AG09309 (cell line): Measurements from ENCODE around the gene ZMYND15.
"Not testable (repeated sequence)": the region's sequence is repeated elsewhere in the genome, so short reads cannot be mapped to it uniquely, and the experiment has no call there.

Experiments used
- DNase-seq: peaks from one replicate; pipeline ENCODE4 v3.0.0-alpha.2; 2010; ENCODE audit warnings: low read depth
- H3K4me3 ChIP-seq: 2 replicates; pipeline ENCODE4 v1.5.1; 2011; ENCODE audit warnings: mild to moderate bottlenecking, low read depth, low read length, moderate library complexity; ENCODE audit not compliant: control insufficient read depth
- CTCF ChIP-seq: IDR thresholded peaks from 2 replicates; pipeline ENCODE4 v1.5.1; 2011; ENCODE audit warnings: mild to moderate bottlenecking, low read depth, low read length, inconsistent platforms; ENCODE audit not compliant: insufficient read depth, control insufficient read depth; ENCODE audit errors: missing control alignments

Gene ZMYND15

GRCh38 chr17:4703330-4703691 is 36.3 kb upstream of the ZMYND15 start:
- TF ChIP-seq CTCF: no peak
- no peak for DNase-seq
- H3K4me3 ChIP-seq: peak overlapping the region; percentile 99

GRCh38 chr17:4704574-4704907 is 35.1 kb upstream of the ZMYND15 start:
- H3K4me3 ChIP-seq: peak overlapping the region; percentile 99
- DNase-seq: not testable (repeated sequence)

- no peak for TF ChIP-seq CTCF
- H3K4me3 ChIP-seq: no peak overlapping the region
Observed at GRCh38 chr17:4704991-4705390, 34.6 kb upstream of the ZMYND15 start.

GRCh38 chr17:4706121-4706520 is 33.5 kb upstream of the ZMYND15 start:
- TF ChIP-seq CTCF: no peak
- DNase-seq: no peak
- H3K4me3 ChIP-seq: no peak overlapping the region

More at GRCh38 chr17:4704991-4705390, 34.6 kb upstream of the ZMYND15 start:
- DNase-seq: no peak

GRCh38 chr17:4708436-4708835 is 31.2 kb upstream of the ZMYND15 start:
- TF ChIP-seq CTCF: no peak
- DNase-seq: no peak
- H3K4me3 ChIP-seq: no peak overlapping the region

- DNase-seq: peak; percentile 84
- H3K4me3 ChIP-seq: peak within 1 kb of the TSS; percentile 74
- peak; percentile 70 for TF ChIP-seq CTCF
Observed at GRCh38 chr17:4709794-4710692, 29.6 kb upstream of the ZMYND15 start, which contains the start of gene ARRB2. Gene ARRB2 (plus strand): TSS chr17:4710632. CDS start chr17:4710722, 90 bp downstream.

GRCh38 chr17:4710693-4711634 is 28.7 kb upstream of the ZMYND15 start:
- peak overlapping the region; percentile 74 for H3K4me3 ChIP-seq
- no peak for DNase-seq
- TF ChIP-seq CTCF: no peak
